GM12878 (cell line): Measurements from ENCODE around the gene TRMU. TPM values are rescaled to one million over a fixed set of nuclear protein-coding genes. Genes with fewer than 3 reads are reported as not detected.
A peak's percentile ranks its signal among the peaks of the same experiment; 100 is the strongest.

Source experiments
- CREM ChIP-seq: IDR thresholded peaks from 2 replicates; pipeline ENCODE4 v1.6.1; 2014; ENCODE audit warnings: antibody characterized with exemption, low read depth
- CTCF ChIP-seq, 3 experiments: IDR thresholded peaks in 2 of 3; conservative IDR thresholded peaks in 1 of 3; 2 replicates each; pipeline ENCODE4 v1.5.1; 2011; ENCODE audit warnings: low read depth in 3 of 3, low read length in 3 of 3, mild to moderate bottlenecking in 3 of 3, control low read depth in 2 of 3, moderate library complexity in 2 of 3, inconsistent platforms in 1 of 3, mixed read lengths in 1 of 3; ENCODE audit not compliant: control insufficient read depth in 2 of 3, insufficient read depth in 1 of 3; ENCODE audit errors: extremely low read depth in 1 of 3
- ELK1 ChIP-seq: IDR thresholded peaks from 2 replicates; pipeline ENCODE4 v1.6.1; 2012; ENCODE audit warnings: low read depth, low read length, improper control_type of control experiment
- ESRRA ChIP-seq: IDR thresholded peaks from 2 replicates; pipeline ENCODE4 v1.6.1; 2012; ENCODE audit warnings: mild to moderate bottlenecking, low read length, improper control_type of control experiment
- FOS ChIP-seq: IDR thresholded peaks from 3 replicates; pipeline ENCODE4 v1.6.1; 2011; ENCODE audit warnings: borderline replicate concordance; ENCODE audit not compliant: insufficient read length; ENCODE audit errors: extremely low read depth
- IKZF1 ChIP-seq: fragments of 450-650 bp; conservative IDR thresholded peaks from 2 replicates; pipeline ENCODE4 v1.6.1; 2017; ENCODE audit warnings: antibody characterized with exemption, mild to moderate bottlenecking
- KDM1A ChIP-seq: fragments of 200-600 bp; sonication (generic); IDR thresholded peaks from 2 replicates; pipeline ENCODE4 v1.6.1; 2016; ENCODE audit warnings: borderline replicate concordance
- MYC ChIP-seq: IDR thresholded peaks from 2 replicates; pipeline ENCODE4 v1.6.1; 2011; ENCODE audit warnings: mild to moderate bottlenecking, low read length, moderate library complexity, inconsistent platforms; ENCODE audit not compliant: insufficient read depth, insufficient replicate concordance, insufficient read length, severe bottlenecking
- NR2F1 ChIP-seq: fragments of 450-650 bp; conservative IDR thresholded peaks from 2 replicates; pipeline ENCODE4 v1.6.1; 2017; ENCODE audit warnings: mild to moderate bottlenecking
- POLR2A ChIP-seq: IDR thresholded peaks from 2 replicates; pipeline ENCODE4 v1.6.1; 2011; ENCODE audit warnings: low read depth, mild to moderate bottlenecking, low read length
- SIN3A ChIP-seq: IDR thresholded peaks from 2 replicates; pipeline ENCODE4 v1.6.1; 2012; ENCODE audit warnings: low read depth, low read length, improper control_type of control experiment
- YBX1 ChIP-seq: fragments of 450-650 bp; IDR thresholded peaks from 2 replicates; pipeline ENCODE4 v1.6.1; 2016; ENCODE audit warnings: antibody characterized with exemption
- ZBED1 ChIP-seq: IDR thresholded peaks from 2 replicates; pipeline ENCODE4 v1.6.1; 2016; ENCODE audit warnings: borderline replicate concordance
- ZNF217 ChIP-seq: fragments of 450-650 bp; IDR thresholded peaks from 2 replicates; pipeline ENCODE4 v1.6.1; 2017; ENCODE audit warnings: antibody characterized with exemption, mild to moderate bottlenecking
- polyA plus RNA-seq, 11 experiments: library from polyadenylated mRNA; depleted of rRNA in 4 of 11; unstranded in 6 of 11; stranded (reverse) in 5 of 11; fragments of >200 nt; fragmentation: Nextera tagmentation in 4 of 11; fragmentation: Illumina TruSeq in 1 of 11; extraction: Ambion mirVana in 4 of 11; extraction: Trizol in 1 of 11; gene quantifications; 1 replicate in 1 of 11; 2 replicates in 10 of 11; pipeline versions ENCODE4 v1.2.1 to v1.2.3, GENCODE V29; 2011 to 2016; ENCODE audit warnings: inconsistent platforms in 2 of 11, missing spikeins in 2 of 11, low read depth in 1 of 11
- total RNA-seq, 4 experiments: library from RNA; depleted of rRNA in 3 of 4; stranded (reverse); fragments of >200 nt in 3 of 4; fragmentation: Illumina TruSeq in 1 of 4; extraction: Trizol in 1 of 4; gene quantifications; 2 replicates each; pipeline versions ENCODE4 v1.2.1 to v1.2.3, GENCODE V29; 2013 to 2021
- TF ChIP-seq, protein P1 (sequence below): fragments of 450-650 bp; conservative IDR thresholded peaks from 2 replicates; pipeline ENCODE4 v1.6.1; 2017; ENCODE audit warnings: mild to moderate bottlenecking, moderate library complexity
- TF ChIP-seq, protein P2 (sequence below): fragments of 450-650 bp; IDR thresholded peaks from 2 replicates; pipeline ENCODE4 v1.6.1; 2017; ENCODE audit warnings: low read depth, mild to moderate bottlenecking, moderate library complexity
- TF ChIP-seq, protein P3 (sequence below): fragments of 450-650 bp; IDR thresholded peaks from 2 replicates; pipeline ENCODE4 v1.6.1; 2016; ENCODE audit warnings: mild to moderate bottlenecking
- TF ChIP-seq, protein P4 (sequence below): fragments of 450-650 bp; IDR thresholded peaks from 2 replicates; pipeline ENCODE4 v1.6.1; 2016; ENCODE audit warnings: mild to moderate bottlenecking

TRMU gene
- total and polyA plus RNA-seq, 10 of the 15 experiments (the other 5 are each of a cell fraction or from before 2014, with no cell fraction given), result 3.5 to 57.0 (median 44.0) TPM

- TF ChIP-seq SIN3A, result peak; percentile 100
- peak; percentile 65 for TF ChIP-seq NR2F1
- TF ChIP-seq ZBED1, result 0 out of 2 replicates have a peak, but pooled peaks have one; percentile 28
- TF ChIP-seq MYC, result no peak
- TF ChIP-seq KDM1A, result no peak
- TF ChIP-seq ESRRA, result no peak
- TF ChIP-seq, protein P1, sequence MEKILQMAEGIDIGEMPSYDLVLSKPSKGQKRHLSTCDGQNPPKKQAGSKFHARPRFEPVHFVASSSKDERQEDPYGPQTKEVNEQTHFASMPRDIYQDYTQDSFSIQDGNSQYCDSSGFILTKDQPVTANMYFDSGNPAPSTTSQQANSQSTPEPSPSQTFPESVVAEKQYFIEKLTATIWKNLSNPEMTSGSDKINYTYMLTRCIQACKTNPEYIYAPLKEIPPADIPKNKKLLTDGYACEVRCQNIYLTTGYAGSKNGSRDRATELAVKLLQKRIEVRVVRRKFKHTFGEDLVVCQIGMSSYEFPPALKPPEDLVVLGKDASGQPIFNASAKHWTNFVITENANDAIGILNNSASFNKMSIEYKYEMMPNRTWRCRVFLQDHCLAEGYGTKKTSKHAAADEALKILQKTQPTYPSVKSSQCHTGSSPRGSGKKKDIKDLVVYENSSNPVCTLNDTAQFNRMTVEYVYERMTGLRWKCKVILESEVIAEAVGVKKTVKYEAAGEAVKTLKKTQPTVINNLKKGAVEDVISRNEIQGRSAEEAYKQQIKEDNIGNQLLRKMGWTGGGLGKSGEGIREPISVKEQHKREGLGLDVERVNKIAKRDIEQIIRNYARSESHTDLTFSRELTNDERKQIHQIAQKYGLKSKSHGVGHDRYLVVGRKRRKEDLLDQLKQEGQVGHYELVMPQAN, result peak; percentile 100
- peak; percentile 59; the same call in 1 of the 2 replicates for TF ChIP-seq CREM
- no peak for TF ChIP-seq FOS
- TF ChIP-seq YBX1, result no peak
- TF ChIP-seq POLR2A, result peak; percentile 93
- TF ChIP-seq ELK1, result peak; percentile 81
- TF ChIP-seq ZNF217, result no peak
- TF ChIP-seq, protein P2, sequence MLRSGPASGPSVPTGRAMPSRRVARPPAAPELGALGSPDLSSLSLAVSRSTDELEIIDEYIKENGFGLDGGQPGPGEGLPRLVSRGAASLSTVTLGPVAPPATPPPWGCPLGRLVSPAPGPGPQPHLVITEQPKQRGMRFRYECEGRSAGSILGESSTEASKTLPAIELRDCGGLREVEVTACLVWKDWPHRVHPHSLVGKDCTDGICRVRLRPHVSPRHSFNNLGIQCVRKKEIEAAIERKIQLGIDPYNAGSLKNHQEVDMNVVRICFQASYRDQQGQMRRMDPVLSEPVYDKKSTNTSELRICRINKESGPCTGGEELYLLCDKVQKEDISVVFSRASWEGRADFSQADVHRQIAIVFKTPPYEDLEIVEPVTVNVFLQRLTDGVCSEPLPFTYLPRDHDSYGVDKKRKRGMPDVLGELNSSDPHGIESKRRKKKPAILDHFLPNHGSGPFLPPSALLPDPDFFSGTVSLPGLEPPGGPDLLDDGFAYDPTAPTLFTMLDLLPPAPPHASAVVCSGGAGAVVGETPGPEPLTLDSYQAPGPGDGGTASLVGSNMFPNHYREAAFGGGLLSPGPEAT, result 0 out of 2 replicates have a peak, but pooled peaks have one; percentile 23
- TF ChIP-seq IKZF1, result peak; percentile 95
- TF ChIP-seq, protein P3, sequence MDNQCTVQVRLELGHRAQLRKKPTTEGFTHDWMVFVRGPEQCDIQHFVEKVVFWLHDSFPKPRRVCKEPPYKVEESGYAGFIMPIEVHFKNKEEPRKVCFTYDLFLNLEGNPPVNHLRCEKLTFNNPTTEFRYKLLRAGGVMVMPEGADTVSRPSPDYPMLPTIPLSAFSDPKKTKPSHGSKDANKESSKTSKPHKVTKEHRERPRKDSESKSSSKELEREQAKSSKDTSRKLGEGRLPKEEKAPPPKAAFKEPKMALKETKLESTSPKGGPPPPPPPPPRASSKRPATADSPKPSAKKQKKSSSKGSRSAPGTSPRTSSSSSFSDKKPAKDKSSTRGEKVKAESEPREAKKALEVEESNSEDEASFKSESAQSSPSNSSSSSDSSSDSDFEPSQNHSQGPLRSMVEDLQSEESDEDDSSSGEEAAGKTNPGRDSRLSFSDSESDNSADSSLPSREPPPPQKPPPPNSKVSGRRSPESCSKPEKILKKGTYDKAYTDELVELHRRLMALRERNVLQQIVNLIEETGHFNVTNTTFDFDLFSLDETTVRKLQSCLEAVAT, result no peak
- TF ChIP-seq, protein P4, sequence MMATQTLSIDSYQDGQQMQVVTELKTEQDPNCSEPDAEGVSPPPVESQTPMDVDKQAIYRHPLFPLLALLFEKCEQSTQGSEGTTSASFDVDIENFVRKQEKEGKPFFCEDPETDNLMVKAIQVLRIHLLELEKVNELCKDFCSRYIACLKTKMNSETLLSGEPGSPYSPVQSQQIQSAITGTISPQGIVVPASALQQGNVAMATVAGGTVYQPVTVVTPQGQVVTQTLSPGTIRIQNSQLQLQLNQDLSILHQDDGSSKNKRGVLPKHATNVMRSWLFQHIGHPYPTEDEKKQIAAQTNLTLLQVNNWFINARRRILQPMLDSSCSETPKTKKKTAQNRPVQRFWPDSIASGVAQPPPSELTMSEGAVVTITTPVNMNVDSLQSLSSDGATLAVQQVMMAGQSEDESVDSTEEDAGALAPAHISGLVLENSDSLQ, result peak; percentile 36; the same call in 1 of the 2 replicates
- peak in 2 of 3 experiments; percentile 27 to 59; a peak in 3 of 6 replicates for TF ChIP-seq CTCF (IDR thresholded peaks at IDR 0.05 in 2 of 3, conservative IDR thresholded peaks at IDR 0.05 in 1 of 3; ENCODE audit: control insufficient read depth in 2 of 3, extremely low read depth in 1 of 3, insufficient read depth in 1 of 3, low read depth in 3 of 3, low read length in 3 of 3)
These were observed 39.0 kb upstream of the TRMU start, which contains the start of gene GTSE1 (continued) for GRCh38 chr22:46296257-46297150.
